HepG2 (cell line): ENCODE results near the gene CD1D.

Experiments used
- BORCS8-MEF2B ChIP-seq: sonication (generic); formaldehyde crosslinking; IDR thresholded peaks from 2 replicates; pipeline ENCODE4 v1.8.0; 2022; ENCODE audit warnings: mild to moderate bottlenecking, missing genetic modification reagents
- FOXA3 ChIP-seq: IDR thresholded peaks from 2 replicates; pipeline ENCODE4 v1.6.1; 2016; ENCODE audit warnings: missing genetic modification reagents, missing compliant biosample characterization
- FOXK1 ChIP-seq: sonication (generic); formaldehyde crosslinking; IDR thresholded peaks from 2 replicates; pipeline ENCODE4 v1.4.0; 2020; ENCODE audit warnings: low read depth, missing genetic modification reagents, borderline replicate concordance
- MTF2 ChIP-seq: sonication (generic); formaldehyde crosslinking; IDR thresholded peaks from 2 replicates; pipeline ENCODE4 v1.5.0; 2020; ENCODE audit warnings: missing genetic modification reagents, borderline replicate concordance
- NFE2L1 ChIP-seq: sonication (generic); formaldehyde crosslinking; IDR thresholded peaks from 2 replicates; pipeline ENCODE4 v1.4.0; 2020; ENCODE audit warnings: missing genetic modification reagents, mild to moderate bottlenecking, borderline replicate concordance
- NFIC ChIP-seq: IDR thresholded peaks from 2 replicates; pipeline ENCODE4 v1.6.1; 2012; ENCODE audit warnings: mild to moderate bottlenecking, low read length, inconsistent platforms
- PHF8 ChIP-seq: sonication (generic); formaldehyde crosslinking; IDR thresholded peaks from 2 replicates; pipeline ENCODE4 v1.5.0; 2020; ENCODE audit warnings: missing genetic modification reagents
- POLR2AphosphoS5 ChIP-seq: IDR thresholded peaks from 2 replicates; pipeline ENCODE4 v1.6.1; 2012; ENCODE audit warnings: low read depth, low read length
- SMC3 ChIP-seq: IDR thresholded peaks from 2 replicates; pipeline ENCODE4 v1.6.1; 2011; ENCODE audit warnings: low read length, improper control_type of control experiment
- SRSF9 ChIP-seq: fragments of 200-400 bp; formaldehyde crosslinking; IDR thresholded peaks from 2 replicates; pipeline ENCODE4 v1.6.1; 2018; ENCODE audit warnings: borderline replicate concordance, mild to moderate bottlenecking, low read depth, low read length; ENCODE audit not compliant: insufficient read depth, poor library complexity, severe bottlenecking
- ZNF121 ChIP-seq: sonication (generic); formaldehyde crosslinking; IDR thresholded peaks from 2 replicates; pipeline ENCODE4 v1.5.0; 2020; ENCODE audit warnings: mild to moderate bottlenecking, missing genetic modification reagents
- TF ChIP-seq, protein P1 (sequence below): sonication (generic); formaldehyde crosslinking; IDR thresholded peaks from 2 replicates; pipeline ENCODE4 v1.4.0; 2020; ENCODE audit warnings: mild to moderate bottlenecking, missing genetic modification reagents
- TF ChIP-seq, protein P2 (sequence below): sonication (generic); formaldehyde crosslinking; IDR thresholded peaks from 2 replicates; pipeline ENCODE4 v1.5.0; 2020; ENCODE audit warnings: mild to moderate bottlenecking, missing genetic modification reagents, moderate library complexity
- TF ChIP-seq, protein P3 (sequence below): sonication (generic); formaldehyde crosslinking; IDR thresholded peaks from 2 replicates; pipeline ENCODE4 v1.4.0; 2020; ENCODE audit warnings: missing genetic modification reagents

DNA sequence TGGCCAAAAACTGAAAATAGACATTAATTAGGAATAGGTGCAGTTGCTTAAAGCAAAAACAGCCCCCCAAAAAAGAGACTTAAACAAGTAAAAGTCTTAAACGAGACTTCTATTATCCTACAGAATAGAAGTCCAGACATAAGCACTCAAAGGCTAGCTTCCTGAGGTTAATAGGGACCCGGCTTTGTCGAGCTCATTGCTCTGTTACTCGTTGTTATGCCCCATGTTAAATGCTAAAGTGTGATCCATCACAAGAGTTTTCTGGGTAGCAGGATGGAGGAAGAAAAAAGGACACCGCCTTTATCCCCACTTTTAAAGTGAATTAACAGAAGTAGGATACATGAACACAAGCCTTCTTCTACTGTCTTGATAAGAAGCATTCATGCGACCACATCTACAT, 10.6 kb downstream of the CD1D start:
- TF ChIP-seq ZNF121 (CRISPR knock-in tag) (no peak), NFIC (no peak), FOXA3 (CRISPR knock-in tag) (no peak), SRSF9 (no peak), FOXK1 (CRISPR knock-in tag) (no peak), SMC3 (no peak), BORCS8-MEF2B (no peak), POLR2AphosphoS5 (no peak), NFE2L1 (no peak), MTF2 (CRISPR knock-in tag) (no peak), PHF8 (CRISPR knock-in tag) (no peak)
- TF ChIP-seq, protein P1, sequence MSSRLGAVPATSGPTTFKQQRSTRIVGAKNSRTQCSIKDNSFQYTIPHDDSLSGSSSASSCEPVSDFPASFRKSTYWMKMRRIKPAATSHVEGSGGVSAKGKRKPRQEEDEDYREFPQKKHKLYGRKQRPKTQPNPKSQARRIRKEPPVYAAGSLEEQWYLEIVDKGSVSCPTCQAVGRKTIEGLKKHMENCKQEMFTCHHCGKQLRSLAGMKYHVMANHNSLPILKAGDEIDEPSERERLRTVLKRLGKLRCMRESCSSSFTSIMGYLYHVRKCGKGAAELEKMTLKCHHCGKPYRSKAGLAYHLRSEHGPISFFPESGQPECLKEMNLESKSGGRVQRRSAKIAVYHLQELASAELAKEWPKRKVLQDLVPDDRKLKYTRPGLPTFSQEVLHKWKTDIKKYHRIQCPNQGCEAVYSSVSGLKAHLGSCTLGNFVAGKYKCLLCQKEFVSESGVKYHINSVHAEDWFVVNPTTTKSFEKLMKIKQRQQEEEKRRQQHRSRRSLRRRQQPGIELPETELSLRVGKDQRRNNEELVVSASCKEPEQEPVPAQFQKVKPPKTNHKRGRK (CRISPR knock-in tag): no peak
- TF ChIP-seq, protein P2, sequence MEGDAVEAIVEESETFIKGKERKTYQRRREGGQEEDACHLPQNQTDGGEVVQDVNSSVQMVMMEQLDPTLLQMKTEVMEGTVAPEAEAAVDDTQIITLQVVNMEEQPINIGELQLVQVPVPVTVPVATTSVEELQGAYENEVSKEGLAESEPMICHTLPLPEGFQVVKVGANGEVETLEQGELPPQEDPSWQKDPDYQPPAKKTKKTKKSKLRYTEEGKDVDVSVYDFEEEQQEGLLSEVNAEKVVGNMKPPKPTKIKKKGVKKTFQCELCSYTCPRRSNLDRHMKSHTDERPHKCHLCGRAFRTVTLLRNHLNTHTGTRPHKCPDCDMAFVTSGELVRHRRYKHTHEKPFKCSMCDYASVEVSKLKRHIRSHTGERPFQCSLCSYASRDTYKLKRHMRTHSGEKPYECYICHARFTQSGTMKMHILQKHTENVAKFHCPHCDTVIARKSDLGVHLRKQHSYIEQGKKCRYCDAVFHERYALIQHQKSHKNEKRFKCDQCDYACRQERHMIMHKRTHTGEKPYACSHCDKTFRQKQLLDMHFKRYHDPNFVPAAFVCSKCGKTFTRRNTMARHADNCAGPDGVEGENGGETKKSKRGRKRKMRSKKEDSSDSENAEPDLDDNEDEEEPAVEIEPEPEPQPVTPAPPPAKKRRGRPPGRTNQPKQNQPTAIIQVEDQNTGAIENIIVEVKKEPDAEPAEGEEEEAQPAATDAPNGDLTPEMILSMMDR (CRISPR knock-in tag): no peak
- TF ChIP-seq, protein P3, sequence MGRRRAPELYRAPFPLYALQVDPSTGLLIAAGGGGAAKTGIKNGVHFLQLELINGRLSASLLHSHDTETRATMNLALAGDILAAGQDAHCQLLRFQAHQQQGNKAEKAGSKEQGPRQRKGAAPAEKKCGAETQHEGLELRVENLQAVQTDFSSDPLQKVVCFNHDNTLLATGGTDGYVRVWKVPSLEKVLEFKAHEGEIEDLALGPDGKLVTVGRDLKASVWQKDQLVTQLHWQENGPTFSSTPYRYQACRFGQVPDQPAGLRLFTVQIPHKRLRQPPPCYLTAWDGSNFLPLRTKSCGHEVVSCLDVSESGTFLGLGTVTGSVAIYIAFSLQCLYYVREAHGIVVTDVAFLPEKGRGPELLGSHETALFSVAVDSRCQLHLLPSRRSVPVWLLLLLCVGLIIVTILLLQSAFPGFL (CRISPR knock-in tag): no peak
